CD1c-positive myeloid dendritic cell (primary cell): ENCODE results near the gene PECR.
A peak's percentile ranks its signal among the peaks of the same experiment; 100 is the strongest.
"Not testable (repeated sequence)": the region's sequence is repeated elsewhere in the genome, so short reads cannot be mapped to it uniquely, and the experiment has no call there.

Experiments
- DNase-seq: peaks from one replicate; pipeline ENCODE4 v3.0.0-alpha.2; 2016; ENCODE audit errors: extremely low spot score

PECR gene

GRCh38 chr2:216029416-216030129 lies 52.0 kb downstream of the PECR start:
- DNase-seq: no peak

- no peak for DNase-seq
These were observed 56.8 kb downstream of the PECR start for GRCh38 chr2:216024779-216025336.

GRCh38 chr2:216023055-216023648 lies 58.5 kb downstream of the PECR start:
- peak; percentile 69 for DNase-seq

GRCh38 chr2:216021768-216022565 lies 59.6 kb downstream of the PECR start:
- DNase-seq: no peak

- no peak for DNase-seq
These were observed 62.9 kb downstream of the PECR start for GRCh38 chr2:216018709-216019108.

- peak; percentile 77 for DNase-seq
These were observed 64.2 kb downstream of the PECR start for GRCh38 chr2:216017365-216017764.

- no peak for DNase-seq
These were observed 65.0 kb downstream of the PECR start for GRCh38 chr2:216016581-216016980.

- DNase-seq: peak; percentile 40
These were observed 65.7 kb downstream of the PECR start for GRCh38 chr2:216015722-216016464.

GRCh38 chr2:216014986-216015385 lies 66.6 kb downstream of the PECR start:
- DNase-seq: no peak

- no peak for DNase-seq
These were observed 67.6 kb downstream of the PECR start for GRCh38 chr2:216014006-216014405.

GRCh38 chr2:216013080-216013909 lies 68.3 kb downstream of the PECR start, which contains the start of gene MREG:
Gene MREG, minus strand, starts transcription at chr2:216013551. Its CDS starts 224 bp downstream, at chr2:216013327.
- peak; percentile 90 for DNase-seq

GRCh38 chr2:216012830-216013079 lies 68.9 kb downstream of the PECR start:
- no peak for DNase-seq

- DNase-seq: peak; percentile 58
These were observed 69.3 kb downstream of the PECR start for GRCh38 chr2:216012133-216012829.

GRCh38 chr2:216009215-216009614 lies 72.4 kb downstream of the PECR start:
- DNase-seq: not testable (repeated sequence)

GRCh38 chr2:216008387-216008786 lies 73.2 kb downstream of the PECR start:
- DNase-seq: no peak

- peak; percentile 96 for DNase-seq
These were observed 75.4 kb downstream of the PECR start for GRCh38 chr2:216006164-216006663.

- DNase-seq: peak; percentile 91
These were observed 76.8 kb downstream of the PECR start for GRCh38 chr2:216004697-216005283.

- no peak for DNase-seq
These were observed 77.5 kb downstream of the PECR start for GRCh38 chr2:216003876-216004696.

- DNase-seq: no peak
These were observed 78.9 kb downstream of the PECR start for GRCh38 chr2:216002693-216003092.
